Heart left ventricle (tissue), 13 donors: Measurements from ENCODE around the gene BTG2.

Experiments
- POLR2A ChIP-seq, 2 donors: fragments of 450-650 bp; IDR thresholded peaks; one replicate each; pipeline ENCODE4 v1.6.1; 2017; ENCODE audit warnings: antibody characterized with exemption in 2 of 2, mild to moderate bottlenecking in 2 of 2, moderate library complexity in 2 of 2
- TF ChIP-seq, protein P1 (sequence below), 12 donors: fragments of 200-600 bp; sonication (generic) in 4 of 12; IDR thresholded peaks; one replicate each; pipeline versions ENCODE4 v1.5.0 to v1.8.0; 2018 to 2022; ENCODE audit warnings: antibody characterized with exemption in 12 of 12, mild to moderate bottlenecking in 5 of 12
- donor health status: ischemic (EF 13 %, LVEDD 7.1; RV severe dilation, severe dysfunction).
- donor health status: DM: no; HTN: yes; CAD: no.
- donor health status: DM: no; HTN: no; CAD: no.
- donor health status: ischemic (EF 25% LVEDD 6.9; RV normal size, moderate dysfunction).
- donor health status: ischemic (EF 25% LVEDD 5.7; RV mildly dilated, moderate dysfunction).
- donor health status: ischemic (EF 35%, LVEDD 5.7; RV mildly dilated, moderate dysfunction).
- donor health status: nonischemic (EF 11% LVEDD 7.7; RV severe dilation, severe dysfunction).
- donor health status: DM: yes; HTN: yes; CAD: no.
- donor health status: PGD.
- donor health status: ischemic (EF 29% LVEDD 5.4; RV normal size, mild dysfunction).
- donor health status: nonischemic (EF 23%, LVEDD 6.1; RV moderate dilation, normal function).

DNA sequence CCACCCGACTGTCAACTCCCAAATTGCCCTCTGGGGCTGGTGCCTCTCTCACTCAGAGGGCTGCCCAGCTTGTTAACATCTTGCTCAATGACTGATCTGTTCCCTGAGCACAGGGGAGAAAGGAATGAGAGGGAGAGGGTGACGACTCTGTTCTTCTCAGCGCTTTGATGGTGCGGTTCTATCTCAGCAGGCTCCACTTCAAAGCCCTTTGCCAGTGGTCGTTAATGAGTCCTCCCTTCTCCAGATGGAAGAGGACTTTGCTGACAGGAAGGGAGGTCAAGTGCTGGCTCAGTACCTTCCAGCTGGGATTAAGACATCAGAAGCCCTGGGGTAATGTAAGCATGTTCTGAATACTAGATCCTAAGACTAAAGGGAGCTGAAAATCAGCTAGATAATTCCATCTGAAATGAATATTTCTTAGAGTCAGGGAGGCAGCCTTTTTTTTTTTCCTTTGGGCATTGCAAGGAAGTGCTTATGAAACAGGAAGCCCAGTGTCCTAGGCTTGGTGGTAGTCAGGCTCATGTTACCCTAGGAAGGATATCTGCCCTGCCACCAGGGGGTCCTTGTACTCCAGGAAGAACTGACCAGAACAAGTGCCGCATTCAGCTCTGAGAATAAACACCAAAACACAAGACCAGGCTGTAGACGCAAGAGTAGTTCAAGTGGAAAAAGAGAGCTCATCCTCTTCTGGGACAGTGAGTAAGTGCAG, 40.9 kb downstream of the BTG2 start:
- TF ChIP-seq, protein P1, sequence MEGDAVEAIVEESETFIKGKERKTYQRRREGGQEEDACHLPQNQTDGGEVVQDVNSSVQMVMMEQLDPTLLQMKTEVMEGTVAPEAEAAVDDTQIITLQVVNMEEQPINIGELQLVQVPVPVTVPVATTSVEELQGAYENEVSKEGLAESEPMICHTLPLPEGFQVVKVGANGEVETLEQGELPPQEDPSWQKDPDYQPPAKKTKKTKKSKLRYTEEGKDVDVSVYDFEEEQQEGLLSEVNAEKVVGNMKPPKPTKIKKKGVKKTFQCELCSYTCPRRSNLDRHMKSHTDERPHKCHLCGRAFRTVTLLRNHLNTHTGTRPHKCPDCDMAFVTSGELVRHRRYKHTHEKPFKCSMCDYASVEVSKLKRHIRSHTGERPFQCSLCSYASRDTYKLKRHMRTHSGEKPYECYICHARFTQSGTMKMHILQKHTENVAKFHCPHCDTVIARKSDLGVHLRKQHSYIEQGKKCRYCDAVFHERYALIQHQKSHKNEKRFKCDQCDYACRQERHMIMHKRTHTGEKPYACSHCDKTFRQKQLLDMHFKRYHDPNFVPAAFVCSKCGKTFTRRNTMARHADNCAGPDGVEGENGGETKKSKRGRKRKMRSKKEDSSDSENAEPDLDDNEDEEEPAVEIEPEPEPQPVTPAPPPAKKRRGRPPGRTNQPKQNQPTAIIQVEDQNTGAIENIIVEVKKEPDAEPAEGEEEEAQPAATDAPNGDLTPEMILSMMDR (IDR thresholded peaks at IDR 0.05) = peak in 2 of 12 donors; percentile 7 to 11
- TF ChIP-seq POLR2A (IDR thresholded peaks at IDR 0.05) = no peak
